K562 (cell line): Measurements from ENCODE around the gene PCDH9. TPM values are rescaled to one million over a fixed set of nuclear protein-coding genes. Genes with fewer than 3 reads are reported as not detected.

Source experiments
- ATAC-seq: fragments of 200-7000 bp; cut with Tn5 transposase; 3 replicates; pipeline ENCODE4 v1.9.1; 2020; ENCODE audit warnings: moderate library complexity
- BruUV-seq: library from RNA; stranded (reverse); fragments of 400-500 nt; replicated peaks from 2 replicates; lab custom pipeline; 2021; lab: Mats Ljungman, UMichigan
- CTCF ChIA-PET: fragments of 300-600 bp; formaldehyde crosslinking; extraction: SDS; loops from one replicate; lab custom pipeline; 2021; ENCODE audit warnings: low intra/inter-chr PET ratio; lab: Yijun Ruan, JAX
- POLR2A ChIA-PET: fragments of 300-600, 350-650 bp; sonication (Branson Sonifier 250); formaldehyde crosslinking; extraction: SDS; loops from one replicate; lab custom pipeline; 2021; ENCODE audit warnings: antibody characterized with exemption, inconsistent platforms; lab: Yijun Ruan, JAX
- DNase-seq, 4 experiments: peaks; one replicate each; pipeline versions ENCODE4 v3.0.0 to v3.0.0-alpha.2; 2011 to 2018; ENCODE audit warnings: low spot score in 3 of 4, mixed read lengths in 3 of 4; ENCODE audit errors: extremely low read depth in 1 of 4
- FAIRE-seq: peaks from 2 replicates; lab custom pipeline; 2011; peaks lifted over from hg19 to GRCh38; lab: Jason Lieb, UNC
- H2AFZ ChIP-seq: 2 replicates; pipeline ENCODE4 v1.6.0; 2011; ENCODE audit warnings: low read depth, low read length, control low read depth, inconsistent platforms
- H3K27ac ChIP-seq: fragments of 200-600 bp; 3 replicates; pipeline ENCODE4 v1.8.0; 2011; ENCODE audit warnings: low read depth, mild to moderate bottlenecking, control low read depth, inconsistent platforms, low read length, moderate library complexity, mixed read lengths; ENCODE audit errors: extremely low read depth
- H3K27me3 ChIP-seq, 2 experiments: fragments of 300-600 bp in 1 of 2; 2 replicates in 1 of 2; 3 replicates in 1 of 2; pipeline versions ENCODE4 v1.6.0 to v1.8.0; 2011; ENCODE audit warnings: inconsistent platforms in 2 of 2, low read length in 2 of 2, mild to moderate bottlenecking in 1 of 2, mixed read lengths in 1 of 2, moderate library complexity in 1 of 2; ENCODE audit not compliant: control insufficient read depth in 2 of 2, insufficient read depth in 2 of 2
- H3K36me3 ChIP-seq: fragments of 300-600 bp; 3 replicates; pipeline ENCODE4 v1.8.0; 2011; ENCODE audit warnings: mild to moderate bottlenecking, low read length, inconsistent platforms; ENCODE audit not compliant: control insufficient read depth, insufficient read depth
- H3K4me1 ChIP-seq, 2 experiments: fragments of 200-600 bp in 1 of 2; replicated peaks in 1 of 2; 2 replicates in 1 of 2; 3 replicates in 1 of 2; pipeline versions ENCODE4 v1.5.1 to v1.8.0; 2011; ENCODE audit warnings: inconsistent platforms in 2 of 2, low read length in 2 of 2, mild to moderate bottlenecking in 1 of 2, mixed read lengths in 1 of 2, moderate library complexity in 1 of 2; ENCODE audit not compliant: control insufficient read depth in 2 of 2, insufficient read depth in 2 of 2
- H3K4me2 ChIP-seq: 2 replicates; pipeline ENCODE4 v1.6.1; 2011; ENCODE audit warnings: low read length, control low read depth, inconsistent platforms, mixed read lengths; ENCODE audit not compliant: insufficient read depth
- H3K4me3 ChIP-seq: fragments of 200-600 bp; sonication (generic), shearing (Covaris generic); 2 replicates; pipeline ENCODE4 v1.5.1; 2016; ENCODE audit warnings: control low read depth, inconsistent platforms
- H3K79me2 ChIP-seq: fragments of 200-600 bp; 3 replicates; pipeline ENCODE4 v1.8.0; 2011; ENCODE audit warnings: low read length, inconsistent platforms; ENCODE audit not compliant: control insufficient read depth, insufficient read depth
- H3K9ac ChIP-seq, 2 experiments: 2 replicates each; pipeline versions ENCODE4 v1.6.0 to v1.6.1; 2011; ENCODE audit warnings: low read depth in 2 of 2, low read length in 2 of 2, control low read depth in 1 of 2, inconsistent platforms in 1 of 2, mild to moderate bottlenecking in 1 of 2, mixed read lengths in 1 of 2; ENCODE audit not compliant: insufficient read depth in 1 of 2
- H3K9me1 ChIP-seq: one replicate; pipeline ENCODE4 v1.6.0; 2011; ENCODE audit warnings: inconsistent platforms, mild to moderate bottlenecking, low read length, moderate library complexity; ENCODE audit not compliant: control insufficient read depth, insufficient read depth
- H3K9me3 ChIP-seq: replicated peaks from 2 replicates; pipeline ENCODE4 v1.5.1; 2011; ENCODE audit warnings: low read depth, low read length, inconsistent platforms; ENCODE audit not compliant: control insufficient read depth, insufficient read depth
- H4K20me1 ChIP-seq: replicated peaks from 2 replicates; pipeline ENCODE4 v1.6.1; 2011; ENCODE audit warnings: low read length, inconsistent platforms, mixed read lengths; ENCODE audit not compliant: control insufficient read depth, insufficient read depth
- CREM ChIP-seq: IDR thresholded peaks from 2 replicates; pipeline ENCODE4 v1.6.1; 2014; ENCODE audit warnings: antibody characterized with exemption, low read depth
- DMBX1 ChIP-seq: fragments of 250-450 bp; sonication (Bioruptor Pico); IDR thresholded peaks from 2 replicates; pipeline ENCODE4 v1.8.0; 2022; ENCODE audit warnings: inconsistent platforms, mild to moderate bottlenecking, moderate library complexity, borderline replicate concordance
- HNRNPL ChIP-seq: fragments of 200-400 bp; formaldehyde crosslinking; IDR thresholded peaks from 2 replicates; pipeline ENCODE4 v1.6.1; 2017; ENCODE audit warnings: low read depth, mild to moderate bottlenecking, low read length
- KLF10 ChIP-seq: fragments of 250-450 bp; sonication (Bioruptor Pico); IDR thresholded peaks from 2 replicates; pipeline ENCODE4 v1.6.1; 2021; ENCODE audit warnings: matching md5 sums
- NFE2L1 ChIP-seq: fragments of 450-650 bp; IDR thresholded peaks from 2 replicates; pipeline ENCODE4 v1.6.1; 2016; ENCODE audit warnings: missing genetic modification characterization, low read depth, mild to moderate bottlenecking, missing compliant biosample characterization, moderate library complexity, borderline replicate concordance
- NFIX ChIP-seq: fragments of 250-450 bp; sonication (Bioruptor Pico); IDR thresholded peaks from 2 replicates; pipeline ENCODE4 v1.4.0; 2020; ENCODE audit warnings: low read depth, mild to moderate bottlenecking, moderate library complexity
- PURB ChIP-seq: sonication (generic); formaldehyde crosslinking; IDR thresholded peaks from 2 replicates; pipeline ENCODE4 v1.9.0; 2021; ENCODE audit warnings: low read depth, mild to moderate bottlenecking, missing genetic modification reagents
- SMARCC2 ChIP-seq: fragments of 450-650 bp; IDR thresholded peaks from 2 replicates; pipeline ENCODE4 v1.6.1; 2017; ENCODE audit warnings: antibody characterized with exemption, moderate library complexity, mild to moderate bottlenecking, low read depth
- SMC3 ChIP-seq: conservative IDR thresholded peaks from 2 replicates; pipeline ENCODE4 v1.6.1; 2011; ENCODE audit warnings: low read depth, low read length, improper control_type of control experiment; ENCODE audit not compliant: insufficient read depth
- ZFP1 ChIP-seq: fragments of 450-650 bp; formaldehyde crosslinking; IDR thresholded peaks from 2 replicates; pipeline ENCODE4 v1.4.0; 2020; ENCODE audit warnings: mild to moderate bottlenecking, mixed read lengths
- WGBS: fragments of 100-300 bp; shearing (Covaris generic); methylation state at CpG from one replicate; pipeline ENCODE4 v1.1.6; 2016; ENCODE audit warnings: low coverage, mixed read lengths; ENCODE audit not compliant: insufficient coverage; ENCODE audit errors: missing lambda C conversion rate; 5-methylcytosine and 5-hydroxymethylcytosine counted together
- in situ Hi-C: fragments of 300-500 bp; cut with MboI; formaldehyde crosslinking; loops from 4 replicates; pipeline ENCODE4 v1.15.0; 2018; ENCODE audit warnings: inconsistent platforms, mixed read lengths
- intact Hi-C: fragments of 100-400 bp; cut with micrococcal nuclease; formaldehyde crosslinking; loops from 2 replicates; pipeline ENCODE4 v1.14.2; 2022
- polyA plus RNA-seq, 8 experiments: library from polyadenylated mRNA; depleted of rRNA in 4 of 8; stranded (reverse) in 5 of 8; unstranded in 3 of 8; fragments of >200 nt; fragmentation: Nextera tagmentation in 2 of 8; fragmentation: Illumina TruSeq in 1 of 8; extraction: Ambion mirVana in 2 of 8; extraction: Trizol in 1 of 8; gene quantifications; 2 replicates each; pipeline versions ENCODE4 v1.2.1 to v1.2.3, GENCODE V29; 2011 to 2014; ENCODE audit warnings: inconsistent platforms in 1 of 8, missing spikeins in 1 of 8
- total RNA-seq, 7 experiments: library from RNA; depleted of rRNA in 6 of 7; stranded (reverse); fragments of >200 nt in 6 of 7; fragmentation: Illumina TruSeq in 2 of 7; extraction: Trizol in 2 of 7; gene quantifications; 2 replicates each; pipeline versions ENCODE4 v1.2.1 to v1.2.3, GENCODE V29; 2011 to 2021; ENCODE audit warnings: low replicate concordance in 1 of 7

PCDH9 gene
- total and polyA plus RNA-seq, 9 of the 15 experiments (the other 6 are each of a cell fraction or from before 2014, with no cell fraction given): 1.1 to 6.7 (median 4.9) TPM

DNA sequence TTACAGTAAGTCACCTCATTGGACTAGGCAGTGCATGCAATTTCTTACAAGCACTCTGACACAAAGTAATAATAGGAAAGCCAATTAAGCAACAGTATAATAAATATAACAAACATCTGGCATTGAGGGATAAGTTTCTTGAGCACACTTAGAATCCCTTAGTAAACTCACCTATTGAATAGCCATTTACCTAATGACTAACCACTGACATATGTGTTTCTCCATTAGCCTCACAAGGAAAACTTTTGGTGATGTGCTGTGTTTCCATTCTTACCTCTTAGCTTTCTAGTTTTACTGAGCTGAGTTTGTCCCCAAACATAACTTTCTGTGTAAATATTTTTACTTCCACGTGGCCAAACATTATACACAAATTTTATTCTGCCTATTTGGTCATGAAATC lies 47.4 kb upstream of the PCDH9 start:
- in situ Hi-C loops: no loop called here
- Histone ChIP-seq H3K79me2 (no peaks in the 10 kb centered on the region), H3K27ac (no peak overlapping the region), H3K36me3 (no peaks in the 10 kb centered on the region), H2AFZ (no peak overlapping the region)
- no TSS peak for BruUV-seq
- FAIRE-seq (no peak), DNase-seq (no peak)
- ChIA-PET CTCF (no interaction called here), POLR2A (no interaction called here)
- 6% methylated on average over 1 of the region's 1 CpG for WGBS
- intact Hi-C loops: no loop called here
- TF ChIP-seq NFIX (CRISPR knock-in tag) (no peak), KLF10 (no peak), ZFP1 (CRISPR knock-in tag) (no peak), DMBX1 (CRISPR knock-in tag) (no peak), HNRNPL (no peak), NFE2L1 (tag) (no peak), PURB (CRISPR knock-in tag) (no peak), CREM (no peak), SMARCC2 (no peak), SMC3 (no peak)
- TF ChIP-seq, all 486 proteins: peak for 0
- Histone ChIP-seq H3K9me3 (no peaks in the 10 kb centered on the region), H3K9me1 (no peaks in the 10 kb centered on the region), H3K4me1 (no peaks in the 10 kb centered on the region), H4K20me1 (no peaks in the 10 kb centered on the region), H3K4me3 (no peak overlapping the region), H3K4me2 (no peak overlapping the region), H3K27me3 (no peaks in the 10 kb centered on the region), H3K9ac (no peak overlapping the region)
- ATAC-seq: no peak
